Measurements from ENCODE around the gene MYCBPAP. TPM values are rescaled to one million over a fixed set of nuclear protein-coding genes. Genes with fewer than 3 reads are reported as not detected.

Gene MYCBPAP
- total and polyA plus RNA-seq, 5 donors from 2014 or later: 0.50 to 5.7 (median 1.0) TPM

- no peaks in the 10 kb centered on the region for H3K9me3 ChIP-seq (ENCODE audit: control insufficient read depth in 2 of 2, low read length in 2 of 2)
- H3K4me1 ChIP-seq (ENCODE audit: control insufficient read depth, insufficient read depth, low read length, poor library complexity, severe bottlenecking): no peaks in the 10 kb centered on the region
- no peak overlapping the region for H3K27ac Mint-ChIP-seq
Observed at GRCh38 chr17:50578173-50578572, 69.9 kb downstream of the MYCBPAP start.

GRCh38 chr17:50579399-50579798 lies 71.2 kb downstream of the MYCBPAP start:
- H3K4me1 ChIP-seq (ENCODE audit: control insufficient read depth, insufficient read depth, low read length, poor library complexity, severe bottlenecking): no peaks in the 10 kb centered on the region
- no peaks in the 10 kb centered on the region for H3K27me3 ChIP-seq (ENCODE audit: control insufficient read depth, insufficient read depth, low read length)
- ATAC-seq (ENCODE audit: low read depth in 2 of 2) (no peak), DNase-seq (no peak)
- Mint-ChIP-seq H3K27ac (no peak overlapping the region), H3K4me3 (no peak overlapping the region), H3K27me3 (no peaks in the 10 kb centered on the region), H3K36me3 (no peaks in the 10 kb centered on the region), H3K4me1 (no peaks in the 10 kb centered on the region), H3K9me3 (no peaks in the 10 kb centered on the region)
- H3K4me3 ChIP-seq (ENCODE audit: low read depth, low read length): no peak overlapping the region
- H3K9me3 ChIP-seq (ENCODE audit: control insufficient read depth in 2 of 2, low read length in 2 of 2): no peaks in the 10 kb centered on the region
- H3K27ac ChIP-seq (ENCODE audit: insufficient read depth, low read length, poor library complexity, severe bottlenecking): no peak overlapping the region
- no peaks in the 10 kb centered on the region for H3K36me3 ChIP-seq (ENCODE audit: control insufficient read depth, insufficient read depth, low read length)

More at GRCh38 chr17:50578173-50578572, 69.9 kb downstream of the MYCBPAP start:
- Histone ChIP-seq H3K27ac (ENCODE audit: insufficient read depth, low read length, poor library complexity, severe bottlenecking) (no peak overlapping the region), H3K4me3 (ENCODE audit: low read depth, low read length) (no peak overlapping the region), H3K27me3 (ENCODE audit: control insufficient read depth, insufficient read depth, low read length) (no peaks in the 10 kb centered on the region), H3K36me3 (ENCODE audit: control insufficient read depth, insufficient read depth, low read length) (no peaks in the 10 kb centered on the region)
- ATAC-seq (ENCODE audit: low read depth in 2 of 2): no peak
- Mint-ChIP-seq H3K27me3 (no peaks in the 10 kb centered on the region), H3K9me3 (no peaks in the 10 kb centered on the region), H3K4me3 (no peak overlapping the region), H3K36me3 (no peaks in the 10 kb centered on the region), H3K4me1 (no peaks in the 10 kb centered on the region)
- no peak for DNase-seq

- Histone ChIP-seq H3K27ac (ENCODE audit: insufficient read depth, low read length, poor library complexity, severe bottlenecking) (no peak overlapping the region), H3K4me1 (ENCODE audit: control insufficient read depth, insufficient read depth, low read length, poor library complexity, severe bottlenecking) (no peaks in the 10 kb centered on the region), H3K4me3 (ENCODE audit: low read depth, low read length) (no peak overlapping the region), H3K9me3 (ENCODE audit: control insufficient read depth in 2 of 2, low read length in 2 of 2) (no peaks in the 10 kb centered on the region), H3K27me3 (ENCODE audit: control insufficient read depth, insufficient read depth, low read length) (no peaks in the 10 kb centered on the region), H3K36me3 (ENCODE audit: control insufficient read depth, insufficient read depth, low read length) (no peaks in the 10 kb centered on the region)
- ATAC-seq (ENCODE audit: low read depth in 2 of 2): no peak
- H3K27ac Mint-ChIP-seq: no peak overlapping the region
- H3K9me3 Mint-ChIP-seq: no peaks in the 10 kb centered on the region
- DNase-seq: no peak
- no peaks in the 10 kb centered on the region for H3K27me3 Mint-ChIP-seq
- no peaks in the 10 kb centered on the region for H3K4me1 Mint-ChIP-seq
- no peaks in the 10 kb centered on the region for H3K36me3 Mint-ChIP-seq
- H3K4me3 Mint-ChIP-seq: no peak overlapping the region
Observed at GRCh38 chr17:50580646-50581045, 72.4 kb downstream of the MYCBPAP start.

Other genes starting within 250 kb of the MYCBPAP start
- not detected for gene TMEM92, start 234.0 kb upstream of the MYCBPAP start, total RNA-seq
- gene TMEM92, start 234.0 kb upstream of the MYCBPAP start, polyA plus RNA-seq: not detected
- 15.5 TPM for gene XYLT2, start 162.3 kb upstream of the MYCBPAP start, total RNA-seq
- 10 to 100 TPM in 2 of 4 donors, 1 to 10 TPM in 2; 6.2 to 15.9 (median 11.3) TPM for gene XYLT2, start 162.3 kb upstream of the MYCBPAP start, polyA plus RNA-seq
- gene MRPL27, start 135.3 kb upstream of the MYCBPAP start, total RNA-seq: 33.5 TPM
- 10 to 100 TPM; 61.6 to 86.7 (median 80.2) TPM for gene MRPL27, start 135.3 kb upstream of the MYCBPAP start, polyA plus RNA-seq
- 0.81 TPM for gene EME1, start 135.2 kb upstream of the MYCBPAP start, total RNA-seq
- gene EME1, start 135.2 kb upstream of the MYCBPAP start, polyA plus RNA-seq: 1 to 10 TPM in 1 of 4 donors, under 1 TPM in 2, not detected in 1; 0.49 to 1.5 (median 0.59) TPM
- 49.9 TPM for gene LRRC59, start 110.9 kb upstream of the MYCBPAP start, total RNA-seq
- gene LRRC59, start 110.9 kb upstream of the MYCBPAP start, polyA plus RNA-seq: 10 to 100 TPM; 17.2 to 24.0 (median 20.5) TPM
- 22.2 TPM for gene ACSF2, start 82.2 kb upstream of the MYCBPAP start, total RNA-seq
- gene ACSF2, start 82.2 kb upstream of the MYCBPAP start, polyA plus RNA-seq: 1 to 10 TPM; 2.7 to 5.5 (median 3.4) TPM
- not detected for gene CHAD, start 39.6 kb upstream of the MYCBPAP start, total RNA-seq
- gene CHAD, start 39.6 kb upstream of the MYCBPAP start, polyA plus RNA-seq: not detected
- gene RSAD1, start 29.6 kb upstream of the MYCBPAP start, total RNA-seq: 45.3 TPM
- 10 to 100 TPM; 43.3 to 53.4 (median 46.1) TPM for gene RSAD1, start 29.6 kb upstream of the MYCBPAP start, polyA plus RNA-seq
- gene EPN3, start 24.3 kb downstream of the MYCBPAP start, total RNA-seq: not detected
- not detected for gene EPN3, start 24.3 kb downstream of the MYCBPAP start, polyA plus RNA-seq
- gene SPATA20, start 38.7 kb downstream of the MYCBPAP start, total RNA-seq: 26.8 TPM
- gene SPATA20, start 38.7 kb downstream of the MYCBPAP start, polyA plus RNA-seq: 10 to 100 TPM in 1 of 4 donors, 1 to 10 TPM in 3; 5.8 to 10.3 (median 6.5) TPM
- 0.05 TPM for gene CACNA1G, start 52.3 kb downstream of the MYCBPAP start, total RNA-seq
- not detected for gene CACNA1G, start 52.3 kb downstream of the MYCBPAP start, polyA plus RNA-seq
- 3.3 TPM for gene ABCC3, start 126.4 kb downstream of the MYCBPAP start, total RNA-seq
- under 1 TPM in 1 of 4 donors, not detected in 3; 0.02 TPM for gene ABCC3, start 126.4 kb downstream of the MYCBPAP start, polyA plus RNA-seq
- 24.0 TPM for gene ANKRD40, start 199.5 kb downstream of the MYCBPAP start, total RNA-seq
- 1 to 10 TPM; 3.8 to 5.7 (median 4.5) TPM for gene ANKRD40, start 199.5 kb downstream of the MYCBPAP start, polyA plus RNA-seq
- 143 TPM for gene LUC7L3, start 211.2 kb downstream of the MYCBPAP start, total RNA-seq
- gene LUC7L3, start 211.2 kb downstream of the MYCBPAP start, polyA plus RNA-seq: 10 to 100 TPM; 44.9 to 54.0 (median 48.9) TPM

Measured in CD4-positive, CD25-positive, alpha-beta regulatory T cell (primary cell).